ENCODE data around the gene KLC3. TPM values are rescaled to one million over a fixed set of nuclear protein-coding genes. Genes with fewer than 3 reads are reported as not detected.

Gene KLC3
- total and polyA plus RNA-seq, 9 donors: 0.09 to 5.9 (median 0.26) TPM; not detected in 1

GRCh38 chr19:45314708-45315245, 25.8 kb upstream of the KLC3 start:
- Histone ChIP-seq H3K36me3 (ENCODE audit: control insufficient read depth, insufficient read depth, low read length) (peaks cover 36% of the 10 kb centered on the region), H3K4me3 (ENCODE audit: low read length) (no peak overlapping the region), H3K9me3 (replicated peaks; ENCODE audit: control insufficient read depth, low read depth, low read length) (no peaks in the 10 kb centered on the region), H3K27ac (ENCODE audit: low read length) (no peak overlapping the region), H3K27me3 (ENCODE audit: control insufficient read depth, insufficient read depth, low read length) (peaks cover 7% of the 10 kb centered on the region), H3K4me1 (ENCODE audit: control insufficient read depth, insufficient read depth, low read length) (peaks cover 29% of the 10 kb centered on the region)
- DNase-seq: no peak
- 80% methylated on average over 1 of the region's 8 CpGs for WGBS (ENCODE audit: insufficient coverage)

GRCh38 chr19:45315304-45315703, 25.2 kb upstream of the KLC3 start:
- no peak overlapping the region for H3K4me3 ChIP-seq (ENCODE audit: low read length)
- H3K4me1 ChIP-seq (ENCODE audit: control insufficient read depth, insufficient read depth, low read length): peaks cover 29% of the 10 kb centered on the region
- peaks cover 7% of the 10 kb centered on the region for H3K27me3 ChIP-seq (ENCODE audit: control insufficient read depth, insufficient read depth, low read length)
- 63% methylated on average over 20 of the region's 21 CpGs for WGBS (ENCODE audit: insufficient coverage)
- H3K9me3 ChIP-seq (replicated peaks; ENCODE audit: control insufficient read depth, low read depth, low read length): no peaks in the 10 kb centered on the region
- DNase-seq: no peak
- H3K36me3 ChIP-seq (ENCODE audit: control insufficient read depth, insufficient read depth, low read length): peaks cover 36% of the 10 kb centered on the region
- no peak overlapping the region for H3K27ac ChIP-seq (ENCODE audit: low read length)

GRCh38 chr19:45320997-45321775, 19.4 kb upstream of the KLC3 start:
- peaks cover 35% of the 10 kb centered on the region for H3K4me1 ChIP-seq (ENCODE audit: control insufficient read depth, insufficient read depth, low read length)
- H3K27me3 ChIP-seq (ENCODE audit: control insufficient read depth, insufficient read depth, low read length): peaks cover 20% of the 10 kb centered on the region
- no peaks in the 10 kb centered on the region for H3K9me3 ChIP-seq (replicated peaks; ENCODE audit: control insufficient read depth, low read depth, low read length)
- peak overlapping the region; percentile 65 for H3K4me3 ChIP-seq (ENCODE audit: low read length)
- DNase-seq: no peak
- peak overlapping the region; percentile 92 for H3K27ac ChIP-seq (ENCODE audit: low read length)
- WGBS (ENCODE audit: insufficient coverage): 58% methylated on average over 4 of the region's 12 CpGs
- peaks cover 19% of the 10 kb centered on the region for H3K36me3 ChIP-seq (ENCODE audit: control insufficient read depth, insufficient read depth, low read length)

- 20% methylated on average over 1 of the region's 7 CpGs for WGBS (ENCODE audit: insufficient coverage)
- peak overlapping the region; percentile 96 for H3K27ac ChIP-seq (ENCODE audit: low read length)
- H3K27me3 ChIP-seq (ENCODE audit: control insufficient read depth, insufficient read depth, low read length): peaks cover 18% of the 10 kb centered on the region
- H3K4me3 ChIP-seq (ENCODE audit: low read length): peak overlapping the region; percentile 65
- H3K36me3 ChIP-seq (ENCODE audit: control insufficient read depth, insufficient read depth, low read length): peaks cover 18% of the 10 kb centered on the region
- DNase-seq: peak; percentile 70
- no peaks in the 10 kb centered on the region for H3K9me3 ChIP-seq (replicated peaks; ENCODE audit: control insufficient read depth, low read depth, low read length)
- peaks cover 38% of the 10 kb centered on the region for H3K4me1 ChIP-seq (ENCODE audit: control insufficient read depth, insufficient read depth, low read length)
Observed at GRCh38 chr19:45321848-45322247, 18.7 kb upstream of the KLC3 start.

GRCh38 chr19:45322311-45322710, 18.2 kb upstream of the KLC3 start:
- H3K36me3 ChIP-seq (ENCODE audit: control insufficient read depth, insufficient read depth, low read length): peaks cover 16% of the 10 kb centered on the region
- peaks cover 38% of the 10 kb centered on the region for H3K4me1 ChIP-seq (ENCODE audit: control insufficient read depth, insufficient read depth, low read length)
- peak overlapping the region; percentile 65 for H3K4me3 ChIP-seq (ENCODE audit: low read length)
- H3K27ac ChIP-seq (ENCODE audit: low read length): peak overlapping the region; percentile 96
- peaks cover 18% of the 10 kb centered on the region for H3K27me3 ChIP-seq (ENCODE audit: control insufficient read depth, insufficient read depth, low read length)
- 27% methylated on average over 6 of the region's 11 CpGs for WGBS (ENCODE audit: insufficient coverage)
- no peaks in the 10 kb centered on the region for H3K9me3 ChIP-seq (replicated peaks; ENCODE audit: control insufficient read depth, low read depth, low read length)
- DNase-seq: peak; percentile 40

- Histone ChIP-seq H3K27ac (ENCODE audit: low read length) (peak within 1 kb of the TSS; percentile 98), H3K4me1 (ENCODE audit: control insufficient read depth, insufficient read depth, low read length) (peaks cover 35% of the 10 kb centered on the region), H3K27me3 (ENCODE audit: control insufficient read depth, insufficient read depth, low read length) (peaks cover 18% of the 10 kb centered on the region), H3K4me3 (ENCODE audit: low read length) (peak within 1 kb of the TSS; percentile 65), H3K9me3 (replicated peaks; ENCODE audit: control insufficient read depth, low read depth, low read length) (no peaks in the 10 kb centered on the region), H3K36me3 (ENCODE audit: control insufficient read depth, insufficient read depth, low read length) (peaks cover 15% of the 10 kb centered on the region)
- DNase-seq: peak; percentile 84
- 20% methylated on average over 10 of the region's 15 CpGs for WGBS (ENCODE audit: insufficient coverage)
Observed at GRCh38 chr19:45322744-45323281, 17.7 kb upstream of the KLC3 start, which contains the start of gene CKM. TSS of gene CKM (minus strand) at chr19:45322875. CDS start at chr19:45319713, 3,162 bp downstream.

- Histone ChIP-seq H3K36me3 (ENCODE audit: control insufficient read depth, insufficient read depth, low read length) (peaks cover 9% of the 10 kb centered on the region), H3K27me3 (ENCODE audit: control insufficient read depth, insufficient read depth, low read length) (peaks cover 18% of the 10 kb centered on the region), H3K4me1 (ENCODE audit: control insufficient read depth, insufficient read depth, low read length) (peaks cover 28% of the 10 kb centered on the region), H3K9me3 (replicated peaks; ENCODE audit: control insufficient read depth, low read depth, low read length) (no peaks in the 10 kb centered on the region), H3K4me3 (ENCODE audit: low read length) (peak overlapping the region; percentile 47), H3K27ac (ENCODE audit: low read length) (peak overlapping the region; percentile 98)
- DNase-seq: peak; percentile 79
- WGBS (ENCODE audit: insufficient coverage): 1% methylated on average over 20 of the region's 30 CpGs
Observed at GRCh38 chr19:45323671-45324081, 16.9 kb upstream of the KLC3 start.

GRCh38 chr19:45324349-45324907, 16.1 kb upstream of the KLC3 start:
- DNase-seq: no peak
- Histone ChIP-seq H3K4me1 (ENCODE audit: control insufficient read depth, insufficient read depth, low read length) (peaks cover 23% of the 10 kb centered on the region), H3K27me3 (ENCODE audit: control insufficient read depth, insufficient read depth, low read length) (peaks cover 18% of the 10 kb centered on the region), H3K27ac (ENCODE audit: low read length) (peak overlapping the region; percentile 95), H3K9me3 (replicated peaks; ENCODE audit: control insufficient read depth, low read depth, low read length) (no peaks in the 10 kb centered on the region), H3K36me3 (ENCODE audit: control insufficient read depth, insufficient read depth, low read length) (peaks cover 4% of the 10 kb centered on the region), H3K4me3 (ENCODE audit: low read length) (peak overlapping the region; percentile 47)
- WGBS (ENCODE audit: insufficient coverage): 59% methylated on average over 6 of the region's 11 CpGs

GRCh38 chr19:45327404-45328143, 13.0 kb upstream of the KLC3 start:
- 73% methylated on average over 9 of the region's 13 CpGs for whole genome bisulfite sequencing (ENCODE audit: insufficient coverage)
- Histone ChIP-seq H3K36me3 (ENCODE audit: control insufficient read depth, insufficient read depth, low read length) (no peaks in the 10 kb centered on the region), H3K27me3 (ENCODE audit: control insufficient read depth, insufficient read depth, low read length) (peaks cover 16% of the 10 kb centered on the region), H3K27ac (ENCODE audit: low read length) (no peak overlapping the region), H3K4me3 (ENCODE audit: low read length) (no peak overlapping the region), H3K4me1 (ENCODE audit: control insufficient read depth, insufficient read depth, low read length) (peaks cover 22% of the 10 kb centered on the region), H3K9me3 (replicated peaks; ENCODE audit: control insufficient read depth, low read depth, low read length) (no peaks in the 10 kb centered on the region)
- no peak for DNase-seq
